ENCODE results near the gene ANTXR1.

DNA sequence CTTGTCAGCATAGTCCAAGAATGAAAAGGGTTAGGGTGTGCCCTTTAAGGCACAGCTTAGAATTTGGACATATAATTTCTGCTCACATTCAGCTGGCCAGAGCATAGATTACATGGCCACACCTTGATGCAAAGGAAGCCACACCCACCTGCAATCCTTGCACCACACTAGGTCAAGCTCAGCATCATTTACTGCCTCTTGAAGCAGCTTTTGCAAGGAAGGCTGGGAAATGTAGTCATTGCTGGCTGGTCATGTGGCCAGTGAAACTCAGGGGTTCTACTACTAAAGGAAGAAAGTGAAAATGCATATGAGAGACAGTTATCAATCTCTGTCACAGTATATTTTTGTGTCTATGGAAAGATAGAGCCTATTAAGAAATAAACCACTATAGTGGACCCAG lies 214.7 kb downstream of the ANTXR1 start:
- TF ChIP-seq POLR2A (IDR thresholded peaks at IDR 0.05) = no peak
- no peak for TF ChIP-seq CTCF (IDR thresholded peaks at IDR 0.05)

All from uterus (tissue), 2 donors.